HL-60 (cell line): Measurements from ENCODE around the gene PSMD5.

Experiments used
- CTCF ChIP-seq: IDR thresholded peaks from one replicate; pipeline ENCODE4 v1.5.1; 2011; ENCODE audit warnings: low read length, control low read depth, inconsistent platforms; ENCODE audit not compliant: insufficient read depth
- GABPA ChIP-seq: IDR thresholded peaks from 2 replicates; pipeline ENCODE4 v1.6.1; 2012; ENCODE audit warnings: low read depth
- POLR2AphosphoS5 ChIP-seq: IDR thresholded peaks from 2 replicates; pipeline ENCODE4 v1.6.1; 2012; ENCODE audit warnings: low read depth
- REST ChIP-seq: IDR thresholded peaks from 2 replicates; pipeline ENCODE4 v1.6.1; 2012; ENCODE audit warnings: low read depth; ENCODE audit not compliant: insufficient replicate concordance
- SPI1 ChIP-seq: IDR thresholded peaks from 2 replicates; pipeline ENCODE4 v1.6.1; 2012; ENCODE audit warnings: low read depth, mild to moderate bottlenecking, borderline replicate concordance

DNA sequence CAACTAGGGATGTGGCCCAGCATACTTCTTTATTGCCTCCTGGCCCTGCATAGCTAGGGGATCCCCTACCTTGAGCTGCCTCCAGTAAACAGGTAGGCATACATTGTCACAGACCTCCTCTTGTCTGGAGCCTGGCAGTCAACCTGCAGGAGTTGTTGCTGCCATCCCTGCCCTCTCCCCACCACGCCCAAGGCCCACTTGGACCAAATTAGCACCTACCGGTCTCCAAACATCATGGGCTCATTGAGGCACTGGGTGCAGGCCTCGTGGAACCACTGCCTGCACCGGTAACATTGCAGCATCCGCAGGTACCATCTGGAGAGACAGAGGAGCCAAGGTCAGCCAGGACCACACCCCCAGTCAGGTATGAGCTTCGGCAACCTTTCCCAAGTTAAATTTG is 23.9 kb upstream of the PSMD5 start:
- TF ChIP-seq CTCF (no peak), POLR2AphosphoS5 (no peak), SPI1 (no peak), REST (no peak), GABPA (no peak)
